H4 (cell line): ENCODE measurements around the gene PPME1. TPM values are rescaled to one million over a fixed set of nuclear protein-coding genes. Genes with fewer than 3 reads are reported as not detected.
"Not testable (repeated sequence)": the region's sequence is repeated elsewhere in the genome, so short reads cannot be mapped to it uniquely, and the experiment has no call there.

Experiments used
- DNase-seq: peaks from one replicate; pipeline ENCODE4 v3.0.0-alpha.2; 2015; ENCODE audit warnings: low spot score
- total RNA-seq: library from RNA; depleted of rRNA; stranded (reverse); fragments of >200 nt; shearing (Covaris generic); gene quantifications from 2 replicates; pipeline ENCODE4 v1.2.3, GENCODE V29; 2014; rRNA removed

The PPME1 gene, protein sequence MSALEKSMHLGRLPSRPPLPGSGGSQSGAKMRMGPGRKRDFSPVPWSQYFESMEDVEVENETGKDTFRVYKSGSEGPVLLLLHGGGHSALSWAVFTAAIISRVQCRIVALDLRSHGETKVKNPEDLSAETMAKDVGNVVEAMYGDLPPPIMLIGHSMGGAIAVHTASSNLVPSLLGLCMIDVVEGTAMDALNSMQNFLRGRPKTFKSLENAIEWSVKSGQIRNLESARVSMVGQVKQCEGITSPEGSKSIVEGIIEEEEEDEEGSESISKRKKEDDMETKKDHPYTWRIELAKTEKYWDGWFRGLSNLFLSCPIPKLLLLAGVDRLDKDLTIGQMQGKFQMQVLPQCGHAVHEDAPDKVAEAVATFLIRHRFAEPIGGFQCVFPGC
- total RNA-seq, result 33.1 and 33.5 TPM in 2 replicates

DNA sequence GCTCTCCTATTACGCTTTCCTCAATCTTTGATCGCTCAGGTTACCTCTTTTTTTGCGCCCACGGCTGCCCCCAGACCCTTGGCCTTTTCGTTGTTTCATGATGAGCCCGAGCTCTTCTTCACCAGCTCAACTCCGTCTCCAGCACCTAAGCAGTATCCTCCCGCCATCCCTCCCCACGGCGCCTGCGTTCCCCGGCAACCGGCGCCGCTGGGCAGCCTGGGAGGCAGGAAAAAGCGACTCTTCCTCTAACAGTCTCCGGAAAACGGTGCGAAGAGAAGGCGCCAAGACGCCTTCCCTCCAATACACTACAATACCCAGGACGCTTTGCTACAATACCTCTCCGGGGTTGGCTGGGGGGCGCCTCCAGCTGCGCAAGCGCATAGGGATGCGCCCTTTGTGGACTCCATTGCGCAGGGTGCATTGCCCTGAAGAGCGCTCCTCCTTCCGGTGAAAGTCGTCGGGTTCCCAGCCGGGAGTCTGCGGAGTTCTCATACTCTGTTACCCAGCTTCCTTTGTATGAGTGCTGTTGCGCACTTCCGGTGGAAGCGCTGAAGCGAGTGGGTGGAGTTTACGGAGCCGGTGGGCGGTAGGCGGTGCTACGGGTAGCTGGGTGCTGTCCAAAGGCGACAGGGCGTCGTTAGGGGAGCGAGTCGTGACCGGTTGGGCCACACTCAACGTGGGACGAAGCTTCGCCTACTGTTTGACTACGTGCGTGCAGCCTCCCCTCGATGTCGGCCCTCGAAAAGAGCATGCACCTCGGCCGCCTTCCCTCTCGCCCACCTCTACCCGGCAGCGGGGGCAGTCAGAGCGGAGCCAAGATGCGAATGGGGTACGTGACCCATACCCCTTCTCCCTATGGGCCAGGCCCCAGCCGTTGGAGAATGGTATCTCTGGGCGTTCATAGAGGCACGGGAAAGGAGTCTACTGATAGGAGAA is at the start of gene PPME1, which contains the start of gene C2CD3:
Gene PPME1, plus strand, starts transcription at position 596 of the 936 bp plus-strand sequence. Its CDS starts 133 bp downstream, at position 729.
Gene C2CD3, minus strand, starts transcription at position 309 of the 936 bp plus-strand sequence. Its CDS starts 210 bp downstream, at position 99.
- DNase-seq, result peak; percentile 99

DNA sequence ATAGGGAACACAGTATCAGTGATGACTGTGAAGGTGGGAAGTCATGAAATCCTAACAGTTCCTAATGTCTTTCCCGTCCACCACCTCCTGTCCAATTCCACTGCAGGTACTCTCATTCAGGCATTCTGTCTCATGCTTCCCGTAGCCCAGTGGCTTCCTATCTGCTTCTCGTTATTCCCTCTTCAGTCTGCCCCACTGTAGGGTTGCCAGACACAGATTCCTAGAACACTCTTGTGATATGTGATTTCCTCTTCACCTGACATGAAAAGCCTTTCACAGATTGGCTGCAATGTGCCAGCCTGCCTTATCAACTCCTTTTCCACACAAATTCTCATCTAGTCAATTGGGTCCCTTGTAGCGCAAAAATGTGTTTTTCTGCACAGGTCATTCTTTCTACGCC is 49.3 kb upstream of the PPME1 start:
- no peak for DNase-seq

DNA sequence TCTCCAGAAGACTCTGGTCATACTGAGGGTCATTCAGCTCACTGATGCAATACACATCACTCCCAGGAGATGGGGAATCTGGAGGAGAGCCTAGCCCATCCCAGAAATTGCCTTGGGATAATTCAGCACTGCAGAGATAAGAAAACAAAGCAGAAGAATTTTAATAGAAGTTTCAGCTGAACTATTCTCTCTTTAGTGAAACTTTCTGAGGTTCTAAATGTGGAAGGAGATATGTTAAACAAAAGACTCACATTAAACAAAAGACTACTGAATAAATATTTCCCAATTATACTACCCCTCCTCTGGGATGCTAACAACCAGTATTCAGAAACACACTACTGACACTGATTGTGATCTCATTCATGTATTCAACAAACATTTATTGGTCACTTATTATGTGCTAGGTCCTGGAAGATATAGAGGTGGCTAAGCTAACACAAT is 48.1 kb upstream of the PPME1 start:
- no peak for DNase-seq

DNA sequence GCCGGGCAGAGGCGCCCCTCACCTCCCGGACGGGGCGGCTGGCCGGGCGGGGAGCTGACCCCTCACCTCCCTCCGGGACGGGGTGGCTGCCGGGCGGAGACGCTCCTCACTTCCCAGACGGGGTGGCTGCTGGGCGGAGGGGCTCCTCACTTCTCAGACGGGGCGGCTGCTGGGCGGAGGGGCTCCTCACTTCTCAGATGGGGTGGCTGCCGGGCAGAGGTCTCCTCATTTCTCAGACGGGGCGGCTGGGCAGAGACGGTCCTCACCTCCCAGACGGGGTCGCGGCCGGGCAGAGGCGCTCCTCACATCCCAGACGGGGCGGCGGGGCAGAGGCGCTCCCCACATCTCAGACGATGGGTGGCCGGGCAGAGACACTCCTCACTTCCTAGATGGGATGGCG is 42.0 kb upstream of the PPME1 start:
- not testable (repeated sequence) for DNase-seq

DNA sequence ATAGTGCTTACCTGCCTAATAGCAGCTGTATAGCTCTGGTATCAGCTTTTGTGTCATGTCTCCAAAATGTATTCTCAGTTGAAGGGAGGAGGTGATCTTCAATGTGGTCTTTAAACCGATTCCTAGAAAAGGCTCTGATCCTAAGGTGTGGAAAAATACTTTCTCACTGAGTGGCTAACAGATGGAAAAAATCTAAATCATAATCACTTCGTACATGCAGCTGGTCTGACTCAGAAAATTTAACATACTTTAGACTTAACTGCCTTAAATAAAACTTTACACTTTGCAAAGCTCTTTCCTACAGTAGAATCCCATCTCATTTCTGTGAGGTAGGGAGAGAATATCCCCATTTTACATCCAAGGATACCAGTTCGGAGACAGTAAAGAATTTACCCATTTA is 38.3 kb upstream of the PPME1 start:
- DNase-seq, result no peak

DNA sequence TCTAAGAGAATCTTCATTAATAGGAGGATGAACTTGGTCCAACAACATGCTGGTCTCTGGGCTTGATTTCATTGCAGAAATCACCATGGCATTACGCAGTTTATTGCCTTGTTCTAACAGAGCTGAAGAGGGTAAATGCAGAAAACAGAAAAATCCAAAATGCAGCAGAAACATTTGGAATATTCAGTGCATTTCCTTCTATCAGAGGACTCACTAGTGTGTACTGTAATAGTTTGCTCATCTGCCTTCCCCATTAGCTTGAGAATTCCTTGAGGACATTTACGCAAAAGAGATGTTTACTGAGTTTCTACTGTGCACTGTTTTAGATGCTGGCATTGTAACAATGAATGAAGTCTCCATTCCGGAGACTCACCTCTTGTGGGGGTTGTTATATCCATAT is 37.7 kb upstream of the PPME1 start:
- no peak for DNase-seq

DNA sequence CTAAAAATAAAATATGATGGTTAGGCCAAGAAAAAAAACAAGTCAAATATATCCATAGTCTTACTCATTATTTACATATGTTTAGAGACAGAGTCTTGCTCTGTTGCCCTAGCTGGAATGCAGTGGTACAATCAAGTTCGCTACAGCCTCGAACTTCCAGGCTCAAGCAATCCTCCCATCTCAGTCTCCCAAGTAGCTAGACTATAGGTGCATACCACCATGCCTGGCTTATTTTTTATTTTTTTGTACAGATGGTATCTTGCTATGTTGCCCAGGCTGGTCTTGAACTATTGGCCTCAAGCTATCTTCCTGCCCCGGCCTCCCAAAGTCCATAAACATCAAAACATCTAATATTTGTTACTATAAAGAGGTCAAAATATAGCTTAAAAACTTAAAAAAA is 36.4 kb upstream of the PPME1 start:
- DNase-seq, result no peak

DNA sequence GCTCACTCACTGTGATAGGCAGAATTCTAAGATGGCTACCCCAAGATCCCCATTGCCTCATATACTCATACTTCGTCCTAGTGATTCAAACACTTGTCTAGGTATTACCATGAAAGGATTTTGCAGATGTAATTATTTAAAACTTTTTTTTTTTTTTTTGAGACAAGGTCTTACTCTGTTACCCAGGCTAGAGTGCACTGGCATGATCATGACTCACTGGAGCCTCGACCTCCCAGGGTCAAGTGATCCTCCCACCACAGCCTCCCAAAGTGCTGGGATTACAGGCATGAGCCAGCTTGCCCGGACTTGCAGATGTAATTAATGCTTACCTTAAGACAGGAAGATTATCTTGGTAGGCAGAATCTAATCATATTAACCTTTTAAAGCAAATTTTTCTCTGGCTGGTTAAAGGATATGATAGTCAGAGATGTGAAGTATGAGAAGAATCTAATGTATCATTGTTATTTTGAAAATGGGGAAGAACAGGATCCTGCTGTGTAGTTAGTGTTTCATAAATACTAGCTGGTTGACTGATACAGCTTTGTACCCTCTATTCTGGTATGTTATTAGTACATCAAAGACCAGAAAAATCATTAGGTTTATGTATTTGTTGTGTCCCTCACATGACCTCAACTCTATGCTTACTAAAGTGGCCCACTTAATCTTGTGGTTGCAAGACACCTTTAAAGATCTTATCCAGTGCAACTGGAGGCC is 35.8 kb upstream of the PPME1 start:
- peak; percentile 13 for DNase-seq

DNA sequence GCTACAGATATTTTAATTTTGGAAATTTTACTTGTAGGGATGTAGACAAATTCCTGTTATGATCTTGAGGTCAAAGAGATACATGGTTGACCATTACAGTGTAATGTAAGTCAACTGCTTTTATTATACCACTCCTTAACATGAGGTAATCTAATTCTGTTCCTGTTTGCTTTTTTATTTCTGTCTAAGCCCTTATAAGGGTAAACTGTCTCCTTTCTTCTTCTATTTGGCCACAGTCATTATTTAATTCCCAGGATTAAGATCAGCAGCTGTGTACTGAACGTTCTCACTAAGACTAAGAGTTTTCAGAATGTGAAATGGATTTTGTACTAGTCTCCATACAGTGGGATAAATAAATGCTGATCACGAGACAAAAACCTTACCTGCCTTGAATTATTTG is 33.1 kb upstream of the PPME1 start:
- DNase-seq, result peak; percentile 25

DNA sequence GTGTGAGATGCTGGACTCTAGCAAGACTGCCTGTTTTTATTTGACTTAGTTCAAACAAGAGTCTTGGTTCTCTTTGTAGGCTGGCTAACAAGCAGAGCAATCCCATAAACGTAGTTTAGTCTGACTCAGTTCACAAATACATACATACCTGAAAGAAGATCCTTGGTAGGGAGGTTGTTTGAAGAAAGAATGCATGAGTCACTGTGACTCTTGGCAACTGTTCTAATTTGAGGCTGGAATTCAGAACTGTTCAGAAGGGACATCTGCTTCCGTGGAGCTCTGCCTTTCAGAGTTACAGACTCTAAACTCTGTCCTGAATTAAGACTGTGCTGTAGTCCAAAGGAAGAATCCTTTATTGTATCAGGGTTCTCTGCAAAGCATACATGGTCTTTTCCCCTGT is 32.5 kb upstream of the PPME1 start:
- DNase-seq, result peak; percentile 86

DNA sequence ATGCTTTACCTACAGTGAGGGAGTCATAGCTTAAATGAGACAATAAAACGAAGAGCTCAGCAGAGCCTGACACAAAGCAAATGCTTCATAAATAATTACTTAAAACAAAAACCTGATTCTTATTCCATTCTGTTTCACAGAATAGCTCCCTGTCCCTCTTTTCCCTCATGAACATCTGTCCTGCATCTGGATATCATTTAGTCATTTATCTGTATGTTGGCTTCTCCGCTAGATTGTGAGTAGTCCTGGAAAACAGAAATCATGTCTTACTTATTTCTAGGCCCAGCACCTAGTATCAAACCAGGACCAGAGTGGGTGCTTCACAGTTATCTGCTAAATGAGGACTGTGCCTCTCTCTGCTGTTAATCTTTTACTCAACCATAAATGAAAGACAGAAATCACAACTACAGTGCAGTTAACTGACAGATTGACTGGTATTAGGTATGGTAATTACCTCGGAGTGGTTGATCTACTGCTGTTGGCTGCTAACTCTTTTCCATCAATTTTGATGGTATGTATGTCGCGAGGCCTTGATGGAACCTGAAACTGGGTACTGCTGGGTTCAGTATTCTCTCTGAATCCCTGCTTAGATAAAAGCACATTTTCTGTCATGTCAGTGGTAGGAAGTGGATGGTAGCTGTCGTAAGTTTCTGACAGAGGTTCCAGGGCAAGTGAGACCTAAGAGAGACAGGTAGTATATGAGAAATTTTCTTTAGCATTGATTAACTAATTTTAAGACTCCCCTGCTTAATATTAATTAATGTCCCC is 31.8 kb upstream of the PPME1 start:
- no peak for DNase-seq

DNA sequence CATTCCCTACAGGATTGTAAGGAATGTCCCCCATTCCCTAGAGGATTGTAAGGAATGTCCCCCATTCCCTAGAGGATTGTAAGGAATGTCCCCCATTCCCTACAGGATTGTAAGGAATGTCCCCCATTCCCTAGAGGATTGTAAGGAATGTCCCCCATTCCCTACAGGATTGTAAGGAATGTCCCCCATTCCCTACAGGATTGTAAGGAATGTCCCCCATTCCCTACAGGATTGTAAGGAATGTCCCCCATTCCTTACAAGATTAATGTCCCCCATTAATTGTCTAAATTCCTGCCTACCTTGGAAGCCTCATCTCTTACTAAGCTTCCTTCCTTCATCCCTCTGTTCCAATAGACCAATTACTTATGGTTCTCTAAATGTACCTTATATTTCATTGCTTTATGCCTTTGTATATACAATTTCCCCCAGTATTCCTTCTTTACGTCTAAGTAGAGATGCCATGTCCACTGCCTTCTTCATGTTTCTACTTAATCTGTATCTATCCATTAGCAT is 31.1 kb upstream of the PPME1 start:
- DNase-seq, result not testable (repeated sequence)

DNA sequence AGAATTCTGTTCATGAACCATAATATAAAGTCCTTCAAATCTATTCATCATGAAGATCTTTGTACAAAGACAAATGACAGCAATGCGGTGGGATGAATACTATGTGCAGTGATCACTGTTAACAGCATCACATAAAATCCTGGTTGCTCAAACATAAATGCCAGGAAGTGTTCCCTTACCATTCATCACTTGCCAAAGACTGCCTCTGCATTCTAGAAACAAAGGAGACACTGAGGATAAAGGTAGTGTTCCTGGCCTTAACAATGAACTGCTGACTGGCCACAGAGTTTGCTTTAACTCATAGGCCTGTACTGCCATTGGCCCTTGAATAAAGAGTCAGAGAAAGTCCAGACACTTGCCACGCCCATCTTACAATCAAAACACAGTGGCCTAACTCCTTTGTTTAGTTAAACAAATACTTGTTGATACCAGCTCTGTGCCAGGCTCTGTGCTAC is 29.8 kb upstream of the PPME1 start:
- DNase-seq, result peak; percentile 16

DNA sequence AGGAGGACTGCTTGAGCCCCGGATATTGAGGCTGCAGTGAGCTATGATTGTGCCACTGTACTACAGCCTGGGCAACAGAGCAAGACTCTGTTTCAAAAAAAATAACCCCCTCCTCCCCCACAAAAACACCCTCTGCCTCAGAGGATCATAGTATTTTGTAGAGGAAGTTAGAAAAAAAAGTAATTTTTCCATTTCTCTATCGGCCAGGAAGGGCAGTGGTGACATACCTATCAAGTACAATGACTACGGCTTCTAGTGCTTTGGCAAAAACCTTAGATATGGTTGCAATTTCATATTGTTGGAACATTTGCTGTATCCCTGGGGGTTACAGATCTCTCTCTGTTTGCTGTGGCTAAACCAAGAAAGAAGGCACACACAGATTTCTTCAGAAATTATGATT is 29.2 kb upstream of the PPME1 start:
- no peak for DNase-seq

DNA sequence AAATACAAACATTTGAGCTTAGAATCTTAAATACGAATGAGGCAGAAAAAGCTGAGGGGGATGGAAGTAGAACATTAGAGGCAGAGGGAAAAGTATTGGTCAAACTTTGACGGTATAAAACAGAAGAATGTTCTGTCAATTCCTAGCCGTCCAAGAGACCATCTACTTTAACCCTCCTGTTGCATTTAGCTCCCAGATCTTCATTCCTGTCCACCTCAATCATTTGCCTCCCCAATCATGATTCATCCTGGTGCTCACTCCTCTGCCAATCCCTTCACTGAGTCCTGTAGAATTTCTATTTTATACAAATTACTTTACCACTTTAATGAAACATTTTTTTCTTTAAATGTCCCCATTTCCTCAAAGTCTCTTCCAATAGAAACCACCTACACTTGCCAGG is 28.5 kb upstream of the PPME1 start:
- no peak for DNase-seq

DNA sequence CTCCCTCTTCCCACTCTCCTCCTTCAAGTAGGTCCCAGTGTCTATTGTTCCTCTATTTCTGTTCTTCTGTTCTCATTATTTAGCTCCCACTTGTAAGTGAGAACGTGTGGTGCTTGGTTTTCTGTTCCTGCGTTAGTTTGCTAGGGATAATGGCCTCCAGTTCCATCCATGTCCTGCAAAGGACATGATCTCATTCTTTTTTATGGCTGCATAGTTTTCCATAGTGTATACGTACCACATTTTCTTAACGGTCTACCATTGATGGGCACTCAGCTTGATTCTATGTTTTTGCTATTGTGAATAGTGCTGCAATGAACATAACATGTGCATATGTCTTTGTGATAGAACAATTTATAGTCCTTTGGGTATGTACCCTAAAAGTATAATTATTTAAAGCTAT is 26.5 kb upstream of the PPME1 start:
- DNase-seq, result no peak

DNA sequence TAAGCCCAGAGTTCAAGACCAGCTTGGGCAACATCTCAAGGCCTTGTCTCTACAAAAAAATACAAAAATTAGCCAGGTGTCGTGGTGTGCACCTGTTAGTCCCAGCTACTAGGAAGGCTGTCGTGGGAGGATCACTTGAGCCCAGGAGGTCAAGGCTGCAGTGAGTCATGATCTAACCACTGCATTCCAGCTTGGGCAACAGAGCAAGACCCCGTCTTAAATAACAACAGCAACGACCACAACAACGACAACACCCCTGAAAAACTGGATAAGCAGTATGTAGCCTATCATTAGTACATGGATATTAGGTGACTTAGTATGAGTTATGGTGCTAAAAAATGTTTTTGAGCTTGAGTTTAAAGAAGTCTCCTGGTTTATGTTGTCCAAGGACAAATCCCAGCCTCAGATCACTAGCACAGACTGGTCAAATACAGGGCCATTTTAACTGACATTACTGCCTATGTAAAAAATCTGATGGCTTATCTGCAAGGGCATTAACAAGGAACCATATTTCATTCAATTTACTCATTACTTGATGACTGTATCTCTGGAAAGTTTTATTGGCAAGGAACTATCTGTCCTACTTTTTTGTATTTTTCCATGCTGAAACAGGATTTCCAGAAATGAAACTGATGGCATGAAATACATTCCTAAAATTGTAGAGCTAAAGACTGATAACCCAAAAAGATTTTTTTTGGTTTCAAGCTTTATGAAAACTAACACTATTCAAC is 23.7 kb upstream of the PPME1 start:
- DNase-seq, result no peak

DNA sequence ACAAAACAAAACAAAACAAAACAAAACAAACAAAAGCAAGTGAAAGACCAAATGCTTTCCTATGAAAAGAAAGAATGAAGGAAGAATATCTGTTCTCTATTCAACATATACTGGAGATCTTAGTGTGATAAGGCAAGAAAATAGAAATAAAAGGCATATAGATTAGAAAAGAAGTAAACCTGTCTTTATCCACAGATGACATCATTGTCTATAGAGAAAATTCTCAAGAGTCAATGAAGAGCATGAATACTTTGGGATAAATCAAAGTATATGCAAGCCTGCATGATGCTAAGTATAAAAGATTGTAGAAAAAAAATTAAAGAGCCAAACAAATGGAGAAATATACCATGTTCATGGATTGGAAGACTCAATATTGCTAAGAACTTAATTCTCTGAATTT is 17.9 kb upstream of the PPME1 start:
- no peak for DNase-seq

DNA sequence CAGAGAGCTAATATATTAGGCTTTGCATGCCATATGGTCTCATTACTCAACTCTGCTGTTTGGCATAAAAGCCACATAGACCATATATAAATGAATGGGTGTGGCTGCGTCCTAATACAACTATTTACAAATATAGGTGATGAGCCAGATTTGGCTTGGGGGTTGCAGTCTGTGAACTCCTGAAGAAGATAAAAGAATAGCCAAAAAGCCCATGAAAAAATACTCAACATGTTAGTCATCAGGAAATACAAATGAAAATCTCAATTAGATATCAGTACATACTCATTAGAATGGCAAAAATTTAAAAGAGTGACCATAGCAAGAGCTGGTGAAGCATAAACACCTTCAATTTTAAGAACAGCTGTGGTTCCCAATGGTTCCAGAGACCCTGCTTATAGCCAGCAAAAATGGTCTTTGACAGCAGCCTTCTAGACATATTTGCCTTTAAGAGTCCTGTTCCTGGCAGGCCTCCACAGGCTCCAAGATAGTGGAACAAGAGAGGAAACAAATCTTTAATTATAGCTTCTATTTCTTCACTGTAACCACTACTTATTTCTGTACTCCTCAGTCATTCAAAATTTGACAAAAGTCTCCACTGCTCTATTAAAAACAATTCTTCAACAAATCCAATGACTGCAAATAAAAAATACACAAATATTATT is 16.3 kb upstream of the PPME1 start:
- DNase-seq, result no peak

DNA sequence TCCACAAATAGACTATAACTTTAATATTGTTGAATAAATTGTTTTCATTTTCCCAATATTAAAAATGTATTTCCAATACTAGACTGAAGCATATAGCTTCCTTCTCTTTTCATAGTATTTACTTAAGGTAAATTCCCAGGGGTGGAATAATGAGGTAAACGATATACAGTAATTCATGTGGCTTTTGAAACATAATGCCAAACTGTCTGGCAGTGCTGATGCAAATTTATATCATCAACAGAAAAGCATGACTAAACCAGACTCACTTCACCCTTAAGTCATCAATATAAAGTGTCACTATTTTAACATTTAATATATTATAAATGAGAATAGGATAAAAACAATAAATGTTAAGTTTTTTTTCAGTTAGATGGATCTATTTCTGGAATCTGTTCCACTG is 13.9 kb upstream of the PPME1 start:
- DNase-seq, result no peak
